Fibroblast of lung (primary cell): Measurements from ENCODE around the gene DYSF. TPM values are rescaled to one million over a fixed set of nuclear protein-coding genes. Genes with fewer than 3 reads are reported as not detected.

Experiments
- DNase-seq, 2 donors: peaks; one replicate each; pipeline versions ENCODE4 v3.0.0 to v3.0.0-alpha.2; 2010; ENCODE audit warnings: low read depth in 2 of 2
- H2AFZ ChIP-seq: 2 replicates; pipeline ENCODE4 v1.5.1; 2012; ENCODE audit warnings: low read length, control low read depth, inconsistent platforms
- H3K27ac ChIP-seq: 2 replicates; pipeline ENCODE4 v1.5.1; 2011; ENCODE audit warnings: low read length, control low read depth; ENCODE audit not compliant: insufficient read depth
- H3K27me3 ChIP-seq: 2 replicates; pipeline ENCODE4 v1.5.1; 2011; ENCODE audit warnings: mild to moderate bottlenecking, low read length; ENCODE audit not compliant: control insufficient read depth, insufficient read depth
- H3K36me3 ChIP-seq: 2 replicates; pipeline ENCODE4 v1.5.1; 2011; ENCODE audit warnings: low read length; ENCODE audit not compliant: control insufficient read depth, insufficient read depth
- H3K4me1 ChIP-seq: 2 replicates; pipeline ENCODE4 v1.5.1; 2011; ENCODE audit warnings: low read length; ENCODE audit not compliant: control insufficient read depth, insufficient read depth; ENCODE audit errors: extremely low read depth
- H3K4me2 ChIP-seq: 2 replicates; pipeline ENCODE4 v1.5.1; 2011; ENCODE audit warnings: low read length, control low read depth; ENCODE audit not compliant: insufficient read depth; ENCODE audit errors: extremely low read depth
- H3K4me3 ChIP-seq, 4 experiments: fragments of 200-600 bp in 1 of 4; sonication (generic) in 1 of 4; replicated peaks in 1 of 4; 2 replicates each; pipeline ENCODE4 v1.5.1; 2011 to 2016; ENCODE audit warnings: low read length in 4 of 4, low read depth in 3 of 4, mild to moderate bottlenecking in 3 of 4, control low read depth in 2 of 4, inconsistent platforms in 1 of 4, mixed read lengths in 1 of 4; ENCODE audit not compliant: insufficient read depth in 1 of 4; ENCODE audit errors: control extremely low read depth in 1 of 4
- H3K79me2 ChIP-seq: 2 replicates; pipeline ENCODE4 v1.5.1; 2012; ENCODE audit warnings: mild to moderate bottlenecking, low read length, inconsistent platforms; ENCODE audit not compliant: control insufficient read depth, insufficient read depth
- H3K9ac ChIP-seq: 2 replicates; pipeline ENCODE4 v1.5.1; 2011; ENCODE audit warnings: mild to moderate bottlenecking, low read length, control low read depth; ENCODE audit not compliant: insufficient read depth
- H3K9me3 ChIP-seq: 2 replicates; pipeline ENCODE4 v1.5.1; 2012; ENCODE audit warnings: low read depth, low read length; ENCODE audit not compliant: control insufficient read depth, insufficient read depth
- H4K20me1 ChIP-seq: 2 replicates; pipeline ENCODE4 v1.5.1; 2011; ENCODE audit warnings: low read length; ENCODE audit not compliant: control insufficient read depth, insufficient read depth; ENCODE audit errors: extremely low read depth
- EZH2 ChIP-seq: IDR thresholded peaks from 2 replicates; pipeline ENCODE4 v1.5.1; 2012; ENCODE audit warnings: low read length, control low read depth, mild to moderate bottlenecking; ENCODE audit errors: missing control alignments
- polyA plus RNA-seq, 2 donors: library from polyadenylated mRNA; depleted of rRNA in 1 of 2; stranded (reverse) in 1 of 2; unstranded in 1 of 2; fragments of >200 nt; gene quantifications; 2 replicates each; pipeline ENCODE4 v1.2.1, GENCODE V29; 2011 to 2012; ENCODE audit warnings: missing spikeins in 1 of 2
- total RNA-seq: library from RNA; depleted of rRNA; stranded (reverse); fragments of >200 nt; gene quantifications from 2 replicates; pipeline ENCODE4 v1.2.1, GENCODE V29; 2014
- TF ChIP-seq, protein P1 (sequence below), 2 donors: IDR thresholded peaks in 1 of 2; conservative IDR thresholded peaks in 1 of 2; 1 replicate in 1 of 2; 2 replicates in 1 of 2; pipeline ENCODE4 v1.5.1; 2011 to 2012; ENCODE audit warnings: low read length in 2 of 2, control low read depth in 1 of 2, inconsistent platforms in 1 of 2, low read depth in 1 of 2, mild to moderate bottlenecking in 1 of 2

DYSF gene
- total and polyA plus RNA-seq, 2 donors (not counting 1 experiment from before 2014, with no cell fraction given), result under 0.01 to 0.67 TPM

DNA sequence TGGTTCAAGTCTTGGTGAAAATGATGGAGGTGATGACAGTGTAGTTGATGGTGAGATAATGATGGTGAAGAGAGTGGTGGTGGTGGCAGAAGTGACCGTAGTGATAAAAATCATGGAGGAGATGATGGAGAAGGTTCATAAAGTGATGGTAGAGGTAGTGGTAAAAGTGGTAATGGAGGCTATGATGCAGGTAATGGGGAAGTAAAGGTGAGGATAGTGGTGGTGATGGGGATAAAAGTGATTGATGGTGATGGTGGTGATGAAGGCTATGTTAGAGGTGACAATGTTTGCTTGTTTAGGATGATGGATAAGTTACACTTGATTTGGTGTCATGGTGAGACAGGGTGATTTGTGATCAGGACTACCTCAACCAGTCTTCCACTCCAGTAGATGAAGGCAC, 268.9 kb downstream of the DYSF start:
- Histone ChIP-seq H3K36me3 (no peaks in the 10 kb centered on the region), H3K4me1 (no peaks in the 10 kb centered on the region), H2AFZ (no peak overlapping the region), H3K4me3 (no peak overlapping the region), H3K79me2 (no peaks in the 10 kb centered on the region), H3K4me2 (no peak overlapping the region), H4K20me1 (no peaks in the 10 kb centered on the region), H3K27me3 (peaks cover 11% of the 10 kb centered on the region), H3K9me3 (no peaks in the 10 kb centered on the region), H3K27ac (no peak overlapping the region), H3K9ac (no peak overlapping the region)
- no peak for DNase-seq
- TF ChIP-seq, protein P1, sequence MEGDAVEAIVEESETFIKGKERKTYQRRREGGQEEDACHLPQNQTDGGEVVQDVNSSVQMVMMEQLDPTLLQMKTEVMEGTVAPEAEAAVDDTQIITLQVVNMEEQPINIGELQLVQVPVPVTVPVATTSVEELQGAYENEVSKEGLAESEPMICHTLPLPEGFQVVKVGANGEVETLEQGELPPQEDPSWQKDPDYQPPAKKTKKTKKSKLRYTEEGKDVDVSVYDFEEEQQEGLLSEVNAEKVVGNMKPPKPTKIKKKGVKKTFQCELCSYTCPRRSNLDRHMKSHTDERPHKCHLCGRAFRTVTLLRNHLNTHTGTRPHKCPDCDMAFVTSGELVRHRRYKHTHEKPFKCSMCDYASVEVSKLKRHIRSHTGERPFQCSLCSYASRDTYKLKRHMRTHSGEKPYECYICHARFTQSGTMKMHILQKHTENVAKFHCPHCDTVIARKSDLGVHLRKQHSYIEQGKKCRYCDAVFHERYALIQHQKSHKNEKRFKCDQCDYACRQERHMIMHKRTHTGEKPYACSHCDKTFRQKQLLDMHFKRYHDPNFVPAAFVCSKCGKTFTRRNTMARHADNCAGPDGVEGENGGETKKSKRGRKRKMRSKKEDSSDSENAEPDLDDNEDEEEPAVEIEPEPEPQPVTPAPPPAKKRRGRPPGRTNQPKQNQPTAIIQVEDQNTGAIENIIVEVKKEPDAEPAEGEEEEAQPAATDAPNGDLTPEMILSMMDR (conservative IDR thresholded peaks at IDR 0.05 in 1 of 2, IDR thresholded peaks at IDR 0.05 in 1 of 2; ENCODE audit: low read depth in 1 of 2, low read length in 2 of 2), result no peak
- no peak for TF ChIP-seq EZH2

DNA sequence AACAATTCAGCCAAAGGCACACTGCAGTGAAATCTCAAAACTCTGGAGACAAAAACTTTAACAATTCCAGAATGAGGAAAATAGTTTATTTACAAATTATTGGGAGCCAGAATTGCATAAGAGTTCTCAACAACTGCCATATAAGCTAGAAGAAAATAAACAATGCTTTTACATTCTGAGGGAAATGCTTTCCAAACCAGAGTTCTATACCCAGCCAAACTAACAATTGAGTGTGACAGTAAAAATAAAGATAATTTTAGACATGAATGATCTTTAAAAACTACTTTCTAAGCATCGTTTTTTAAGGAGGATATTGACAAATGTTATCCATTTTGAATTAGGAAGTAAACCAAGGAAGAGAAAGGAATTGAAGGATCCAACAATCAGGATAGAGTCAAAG, 271.4 kb downstream of the DYSF start:
- no peaks in the 10 kb centered on the region for H3K36me3 ChIP-seq
- no peak overlapping the region for H2AFZ ChIP-seq
- no peak overlapping the region for H3K9ac ChIP-seq
- no peak for DNase-seq
- H3K4me2 ChIP-seq, result no peak overlapping the region
- H3K27me3 ChIP-seq, result peaks cover 12% of the 10 kb centered on the region
- no peak overlapping the region for H3K4me3 ChIP-seq
- H3K79me2 ChIP-seq, result no peaks in the 10 kb centered on the region
- no peaks in the 10 kb centered on the region for H4K20me1 ChIP-seq
- H3K4me1 ChIP-seq, result no peaks in the 10 kb centered on the region
- no peak overlapping the region for H3K27ac ChIP-seq
- TF ChIP-seq, protein P1 (conservative IDR thresholded peaks at IDR 0.05 in 1 of 2, IDR thresholded peaks at IDR 0.05 in 1 of 2; ENCODE audit: low read depth in 1 of 2, low read length in 2 of 2), result no peak
- TF ChIP-seq EZH2, result no peak
- no peaks in the 10 kb centered on the region for H3K9me3 ChIP-seq

DNA sequence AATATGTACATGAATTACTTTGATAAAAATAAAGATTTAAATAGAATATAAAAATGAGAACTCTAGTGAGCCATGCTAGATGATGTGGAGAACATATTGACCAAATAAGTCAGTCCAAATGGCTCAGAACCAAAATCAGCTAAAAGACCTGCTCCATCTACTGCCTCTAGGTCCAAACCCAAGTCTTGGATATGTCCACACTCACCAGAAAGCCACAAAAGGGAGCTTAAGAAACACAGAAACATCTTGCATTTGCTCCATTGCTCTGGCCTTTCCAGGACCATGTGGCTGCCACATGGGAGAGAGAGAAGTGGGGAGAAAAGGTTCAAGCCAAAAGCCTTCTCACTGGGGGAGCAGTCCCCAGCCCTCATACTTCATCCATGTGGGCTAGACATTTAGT, 272.5 kb downstream of the DYSF start:
- no peak overlapping the region for H3K9ac ChIP-seq

More for the DNA sequence above, 272.5 kb downstream of the DYSF start:
- H3K27ac ChIP-seq, result no peak overlapping the region
- no peak overlapping the region for H3K4me3 ChIP-seq
- H3K36me3 ChIP-seq, result no peaks in the 10 kb centered on the region
- no peaks in the 10 kb centered on the region for H4K20me1 ChIP-seq
- H3K27me3 ChIP-seq, result peaks cover 14% of the 10 kb centered on the region
- no peak overlapping the region for H3K4me2 ChIP-seq
- no peak overlapping the region for H2AFZ ChIP-seq
- H3K9me3 ChIP-seq, result no peaks in the 10 kb centered on the region
- TF ChIP-seq EZH2, result no peak
- TF ChIP-seq, protein P1 (conservative IDR thresholded peaks at IDR 0.05 in 1 of 2, IDR thresholded peaks at IDR 0.05 in 1 of 2; ENCODE audit: low read depth in 1 of 2, low read length in 2 of 2), result no peak
- no peaks in the 10 kb centered on the region for H3K4me1 ChIP-seq
- no peaks in the 10 kb centered on the region for H3K79me2 ChIP-seq
- no peak for DNase-seq
